Measurements from ENCODE around the gene HDAC4. TPM values are rescaled to one million over a fixed set of nuclear protein-coding genes. Genes with fewer than 3 reads are reported as not detected.

Gene HDAC4
- total RNA-seq, 1 experiment from 2014 or later = 32.0 TPM

DNA sequence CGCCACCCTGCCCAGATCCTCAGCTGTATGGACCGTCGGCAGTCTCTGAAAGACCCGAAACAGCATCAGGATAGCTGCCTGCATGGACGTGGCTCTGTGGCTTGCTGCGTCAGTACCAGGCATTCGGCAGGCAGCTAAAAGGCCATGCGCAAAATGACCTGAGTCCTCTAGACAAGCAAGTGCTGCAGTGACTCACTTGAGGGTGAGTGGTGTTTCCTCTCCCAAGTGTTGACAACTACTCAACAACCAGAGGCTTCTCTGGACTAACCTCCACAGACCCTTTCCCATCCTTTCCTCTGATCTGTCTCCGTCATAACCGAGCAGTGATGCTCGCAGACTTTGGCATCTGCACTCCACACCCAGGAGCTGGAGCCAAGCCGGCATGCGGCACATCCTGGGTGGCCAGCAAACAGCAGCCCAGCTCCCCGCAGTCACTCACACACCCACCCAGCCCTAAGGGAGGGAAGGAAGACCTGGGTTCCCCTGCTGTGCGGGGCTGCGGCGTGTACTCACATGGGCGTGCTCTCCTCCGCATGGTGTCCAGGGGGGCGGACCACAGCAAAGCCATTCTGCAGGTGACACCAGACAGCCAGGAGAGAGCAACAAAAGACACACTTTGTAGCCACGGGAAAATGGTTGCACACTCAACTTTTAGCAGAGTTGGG is 313.6 kb downstream of the HDAC4 start:
- H2AK5ac ChIP-seq (ENCODE audit: insufficient read length, low read length) = no peak overlapping the region
- no peaks in the 10 kb centered on the region for H3K79me1 ChIP-seq (ENCODE audit: insufficient read depth, low read depth, low read length, poor library complexity, severe bottlenecking)
- no peaks in the 10 kb centered on the region for H3K23me2 ChIP-seq (ENCODE audit: insufficient read length, low read depth, low read length, poor library complexity, severe bottlenecking)
- H3K4ac ChIP-seq (ENCODE audit: low read depth, low read length) = no peak overlapping the region
- H2BK5ac ChIP-seq (ENCODE audit: insufficient read length, low read length) = no peak overlapping the region
- no peak overlapping the region for H4K8ac ChIP-seq (replicated peaks; ENCODE audit: insufficient read length, low read depth, low read length)
- TF ChIP-seq, protein P1, sequence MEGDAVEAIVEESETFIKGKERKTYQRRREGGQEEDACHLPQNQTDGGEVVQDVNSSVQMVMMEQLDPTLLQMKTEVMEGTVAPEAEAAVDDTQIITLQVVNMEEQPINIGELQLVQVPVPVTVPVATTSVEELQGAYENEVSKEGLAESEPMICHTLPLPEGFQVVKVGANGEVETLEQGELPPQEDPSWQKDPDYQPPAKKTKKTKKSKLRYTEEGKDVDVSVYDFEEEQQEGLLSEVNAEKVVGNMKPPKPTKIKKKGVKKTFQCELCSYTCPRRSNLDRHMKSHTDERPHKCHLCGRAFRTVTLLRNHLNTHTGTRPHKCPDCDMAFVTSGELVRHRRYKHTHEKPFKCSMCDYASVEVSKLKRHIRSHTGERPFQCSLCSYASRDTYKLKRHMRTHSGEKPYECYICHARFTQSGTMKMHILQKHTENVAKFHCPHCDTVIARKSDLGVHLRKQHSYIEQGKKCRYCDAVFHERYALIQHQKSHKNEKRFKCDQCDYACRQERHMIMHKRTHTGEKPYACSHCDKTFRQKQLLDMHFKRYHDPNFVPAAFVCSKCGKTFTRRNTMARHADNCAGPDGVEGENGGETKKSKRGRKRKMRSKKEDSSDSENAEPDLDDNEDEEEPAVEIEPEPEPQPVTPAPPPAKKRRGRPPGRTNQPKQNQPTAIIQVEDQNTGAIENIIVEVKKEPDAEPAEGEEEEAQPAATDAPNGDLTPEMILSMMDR (conservative IDR thresholded peaks at IDR 0.05) = no peak
- no peak overlapping the region for H2BK12ac ChIP-seq (ENCODE audit: insufficient read length, low read depth, low read length)
- no peak overlapping the region for H2AFZ ChIP-seq (ENCODE audit: low read length)
- no peaks in the 10 kb centered on the region for H3K9me3 ChIP-seq (ENCODE audit: control insufficient read depth, low read depth, low read length)
- no peaks in the 10 kb centered on the region for H3K4me1 ChIP-seq (ENCODE audit: insufficient read depth, low read length)
- H3K14ac ChIP-seq (ENCODE audit: insufficient read depth, low read length) = no peak overlapping the region; the same call in 1 of the 2 replicates
- no peak overlapping the region for H2BK120ac ChIP-seq (ENCODE audit: low read depth, low read length, poor library complexity, severe bottlenecking)
- H2BK15ac ChIP-seq (ENCODE audit: low read depth, low read length) = no peak overlapping the region
- H3K36me3 Mint-ChIP-seq (ENCODE audit: insufficient read depth in 1 of 3, low read depth in 3 of 3) = peaks cover 0 to 6% (median 3%) of the 10 kb centered on the region in 3 experiments; a peak in 4 of 7 replicates
- no peak overlapping the region for H3T11ph ChIP-seq (ENCODE audit: low read length)
- no peaks in the 10 kb centered on the region for H3K27me3 ChIP-seq (ENCODE audit: insufficient read depth, low read length)
- DNase-seq = no peak
- no peaks in the 10 kb centered on the region for H4K20me1 ChIP-seq (ENCODE audit: control insufficient read depth, insufficient read depth, insufficient read length)
- H3K56ac ChIP-seq (ENCODE audit: insufficient read length, low read depth, low read length) = no peak overlapping the region
- no peak overlapping the region for H3K4me2 ChIP-seq (ENCODE audit: insufficient read depth, insufficient read length, low read length)
- H3K27ac Mint-ChIP-seq = no peak overlapping the region
- H3K9ac ChIP-seq (ENCODE audit: extremely low read depth, insufficient read length, low read length) = no peak overlapping the region
- H3K79me2 ChIP-seq (ENCODE audit: insufficient read depth, low read length) = no peaks in the 10 kb centered on the region
- no peak overlapping the region for H3K4me3 Mint-ChIP-seq
- H3K23ac ChIP-seq (ENCODE audit: insufficient read length, low read depth, low read length) = no peak overlapping the region
- WGBS (ENCODE audit: extremely low coverage, insufficient read length, low lambda C conversion rate) = no CpG with 5 or more reads among the region's 21 CpGs
- no peak overlapping the region for H2BK20ac ChIP-seq (ENCODE audit: low read depth, low read length, poor library complexity, severe bottlenecking)
- H3K27ac ChIP-seq (ENCODE audit: insufficient read length, low read depth, low read length) = no peak overlapping the region
- no peak overlapping the region for H3K18ac ChIP-seq (ENCODE audit: insufficient read length, low read depth, low read length)
- H4K91ac ChIP-seq (ENCODE audit: insufficient read length, low read depth, low read length) = no peak overlapping the region
- H4K5ac ChIP-seq (ENCODE audit: insufficient read length, low read depth, low read length) = no peak overlapping the region
- H3K27me3 Mint-ChIP-seq (ENCODE audit: low read depth) = no peaks in the 10 kb centered on the region; the same call in 1 of the 2 replicates
- H3K9me3 Mint-ChIP-seq = no peaks in the 10 kb centered on the region; a peak in 1 of 5 replicates
- H3K4me1 Mint-ChIP-seq = no peaks in the 10 kb centered on the region
